Mucosa of descending colon (tissue), 3 donors: ENCODE data around the gene F5. TPM values are rescaled to one million over a fixed set of nuclear protein-coding genes. Genes with fewer than 3 reads are reported as not detected.

Experiments used
- ATAC-seq: fragments of 200-7000 bp; cut with Tn5 transposase; one replicate; pipeline ENCODE4 v1.9.1; 2020; ENCODE audit warnings: mild to moderate bottlenecking, moderate library complexity
- DNase-seq, 3 donors: peaks; one replicate each; pipeline ENCODE4 v3.0.0-alpha.2; 2020
- H3K36me3 ChIP-seq: fragments of 200-600 bp; one replicate; pipeline ENCODE4 v1.8.0; 2021; ENCODE audit warnings: low read depth, mild to moderate bottlenecking
- H3K4me1 ChIP-seq: fragments of 200-600 bp; one replicate; pipeline ENCODE4 v1.8.0; 2021; ENCODE audit warnings: low read depth, mild to moderate bottlenecking
- H3K4me3 ChIP-seq: fragments of 200-600 bp; one replicate; pipeline ENCODE4 v1.8.0; 2021; ENCODE audit warnings: mild to moderate bottlenecking
- H3K9me3 ChIP-seq: fragments of 200-600 bp; one replicate; pipeline ENCODE4 v1.8.0; 2021; ENCODE audit warnings: mild to moderate bottlenecking
- intact Hi-C, 2 donors: fragments of 100-400 bp; cut with DNase I in 1 of 2; cut with micrococcal nuclease in 1 of 2; formaldehyde crosslinking; loops; one replicate each; pipeline versions ENCODE4 v1.11.0 to v1.11.1; 2022; cut with DNase I, micrococcal nuclease
- total RNA-seq, 3 donors: library from RNA; stranded (reverse); fragmentation: NEBNext Ultra II Directional in 2 of 3; extraction: Animal tissue kit (Norgen Biotek cat#: 25700) in 2 of 3; gene quantifications; one replicate each; pipeline versions ENCODE4 v1.2.1 to v1.2.4, GENCODE V29; 2021 to 2023
- TF ChIP-seq, protein P1 (sequence below): fragments of 200-600 bp; IDR thresholded peaks from one replicate; pipeline ENCODE4 v1.8.0; 2022; ENCODE audit warnings: antibody characterized with exemption, mild to moderate bottlenecking
- donor health status: DM: no; HTN: no; CAD: no; lungs with moderate emphysema.
- donor health status: DM: no; HTN: no; CAD: no.
- donor health status: DM: no; HTN: yes; CAD: no.

Gene F5
- total RNA-seq, 3 donors from 2014 or later = 0.44 to 2.5 (median 0.69) TPM

DNA sequence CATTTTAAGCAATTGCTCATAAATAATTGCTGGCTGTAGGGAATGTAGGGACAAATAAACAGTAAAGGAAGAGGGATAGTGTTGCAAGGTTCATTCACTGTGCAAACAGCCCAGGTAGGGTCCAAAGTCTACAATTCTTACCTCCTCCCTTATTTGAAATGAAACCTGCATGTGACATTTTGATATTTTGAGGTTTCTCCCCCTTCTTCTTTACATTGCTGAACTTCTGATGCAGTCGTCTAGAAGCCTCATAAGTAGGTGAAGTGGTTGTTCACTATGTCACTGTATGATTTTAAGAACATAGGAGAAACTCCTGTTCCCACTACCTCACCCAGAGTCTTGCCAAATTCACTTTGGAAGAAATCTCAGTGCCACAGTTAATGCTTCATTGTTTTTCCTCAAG lies 16.1 kb downstream of the F5 start:
- Histone ChIP-seq H3K9me3 (no peaks in the 10 kb centered on the region), H3K4me1 (peaks cover 16% of the 10 kb centered on the region), H3K4me3 (no peak overlapping the region), H3K36me3 (no peaks in the 10 kb centered on the region)
- intact Hi-C loops = no loop called here
- TF ChIP-seq, protein P1, sequence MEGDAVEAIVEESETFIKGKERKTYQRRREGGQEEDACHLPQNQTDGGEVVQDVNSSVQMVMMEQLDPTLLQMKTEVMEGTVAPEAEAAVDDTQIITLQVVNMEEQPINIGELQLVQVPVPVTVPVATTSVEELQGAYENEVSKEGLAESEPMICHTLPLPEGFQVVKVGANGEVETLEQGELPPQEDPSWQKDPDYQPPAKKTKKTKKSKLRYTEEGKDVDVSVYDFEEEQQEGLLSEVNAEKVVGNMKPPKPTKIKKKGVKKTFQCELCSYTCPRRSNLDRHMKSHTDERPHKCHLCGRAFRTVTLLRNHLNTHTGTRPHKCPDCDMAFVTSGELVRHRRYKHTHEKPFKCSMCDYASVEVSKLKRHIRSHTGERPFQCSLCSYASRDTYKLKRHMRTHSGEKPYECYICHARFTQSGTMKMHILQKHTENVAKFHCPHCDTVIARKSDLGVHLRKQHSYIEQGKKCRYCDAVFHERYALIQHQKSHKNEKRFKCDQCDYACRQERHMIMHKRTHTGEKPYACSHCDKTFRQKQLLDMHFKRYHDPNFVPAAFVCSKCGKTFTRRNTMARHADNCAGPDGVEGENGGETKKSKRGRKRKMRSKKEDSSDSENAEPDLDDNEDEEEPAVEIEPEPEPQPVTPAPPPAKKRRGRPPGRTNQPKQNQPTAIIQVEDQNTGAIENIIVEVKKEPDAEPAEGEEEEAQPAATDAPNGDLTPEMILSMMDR = no peak
- peak in 1 of 3 donors; percentile 49 for DNase-seq
- peak; percentile 87 for ATAC-seq

GRCh38 chr1:169568497-169568896 lies 17.8 kb downstream of the F5 start:
- intact Hi-C loops = no loop called here
- Histone ChIP-seq H3K9me3 (no peaks in the 10 kb centered on the region), H3K4me1 (peaks cover 11% of the 10 kb centered on the region), H3K36me3 (no peaks in the 10 kb centered on the region), H3K4me3 (no peak overlapping the region)
- DNase-seq (no peak), ATAC-seq (peak; percentile 36)
- TF ChIP-seq, protein P1 = no peak

- peak; percentile 69 for ATAC-seq
- H3K4me1 ChIP-seq = peaks cover 11% of the 10 kb centered on the region
These were observed 20.7 kb downstream of the F5 start for GRCh38 chr1:169565335-169566271.

DNA sequence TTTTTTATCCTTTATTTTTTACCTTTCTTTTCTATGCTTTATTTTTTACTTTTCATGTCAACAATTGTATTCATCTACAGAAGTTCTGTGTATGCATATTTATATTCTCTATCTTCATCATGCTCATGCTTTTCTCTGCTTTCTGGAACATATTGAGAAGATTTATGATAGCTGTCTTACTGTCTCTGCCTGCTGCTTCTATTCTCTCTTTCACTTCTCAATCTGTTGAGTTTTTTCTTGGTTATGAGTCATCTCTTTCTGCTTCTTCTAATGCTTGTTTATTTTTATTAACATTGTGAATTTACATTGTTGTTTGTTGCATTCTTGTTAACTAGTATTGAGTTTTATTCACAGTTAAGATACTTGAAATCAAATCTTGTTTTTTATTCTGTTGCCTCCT lies 22.6 kb downstream of the F5 start:
- DNase-seq (no peak), ATAC-seq (no peak)
- no peak overlapping the region for H3K4me3 ChIP-seq
- H3K9me3 ChIP-seq = no peaks in the 10 kb centered on the region
- intact Hi-C loops = no loop called here
- TF ChIP-seq, protein P1 = no peak
- no peaks in the 10 kb centered on the region for H3K36me3 ChIP-seq
- H3K4me1 ChIP-seq = peaks cover 6% of the 10 kb centered on the region

More at GRCh38 chr1:169565335-169566271, 20.7 kb downstream of the F5 start:
- DNase-seq = peak in 1 of 3 donors; percentile 34
- TF ChIP-seq, protein P1 = no peak
- no peaks in the 10 kb centered on the region for H3K9me3 ChIP-seq
- no peak overlapping the region for H3K4me3 ChIP-seq
- no peaks in the 10 kb centered on the region for H3K36me3 ChIP-seq
- intact Hi-C loops = no loop called here

- H3K36me3 ChIP-seq = no peaks in the 10 kb centered on the region
- TF ChIP-seq, protein P1 = no peak
- peaks cover 3% of the 10 kb centered on the region for H3K4me1 ChIP-seq
- no peak overlapping the region for H3K4me3 ChIP-seq
- H3K9me3 ChIP-seq = no peaks in the 10 kb centered on the region
- DNase-seq = no peak
- intact Hi-C loops = no loop called here
- no peak for ATAC-seq
These were observed 23.2 kb downstream of the F5 start for GRCh38 chr1:169563019-169563615.
